OCI-LY7 (cell line): ENCODE results near the gene ATG9A. TPM values are rescaled to one million over a fixed set of nuclear protein-coding genes. Genes with fewer than 3 reads are reported as not detected.

Experiments used
- BruUV-seq: library from RNA; stranded (reverse); fragments of 400-500 nt; replicated peaks from 2 replicates; lab custom pipeline; 2021; lab: Mats Ljungman, UMichigan
- CTCF ChIA-PET: fragments of 300-600 bp; sonication (Branson Sonifier 250); formaldehyde crosslinking; loops from one replicate; lab custom pipeline; 2022; ENCODE audit warnings: antibody characterized with exemption; ENCODE audit not compliant: unreplicated experiment; lab: Charles Lee
- POLR2A ChIA-PET: fragments of 300-600 bp; sonication (Branson Sonifier 250); formaldehyde crosslinking; loops from one replicate; lab custom pipeline; 2022; ENCODE audit warnings: antibody characterized with exemption; lab: Charles Lee
- DNase-seq: peaks from one replicate; pipeline ENCODE4 v3.0.0-alpha.2; 2015; ENCODE audit warnings: low spot score
- H2AFZ ChIP-seq: fragments of 200-600 bp; sonication (generic), shearing (Covaris generic); 2 replicates; pipeline ENCODE4 v1.6.1; 2014; ENCODE audit warnings: mild to moderate bottlenecking, antibody characterized with exemption, low read length, moderate library complexity
- H3K27ac ChIP-seq: fragments of 200-600 bp; sonication (generic); 2 replicates; pipeline ENCODE4 v1.5.1; 2014; ENCODE audit warnings: mixed run types, low read depth, mild to moderate bottlenecking, moderate library complexity, low read length, inconsistent platforms; ENCODE audit not compliant: poor library complexity, severe bottlenecking
- H3K36me3 ChIP-seq: fragments of 200-600 bp; sonication (generic); 2 replicates; pipeline ENCODE4 v1.6.1; 2014; ENCODE audit warnings: mild to moderate bottlenecking, antibody characterized with exemption, low read length, moderate library complexity, mixed read lengths; ENCODE audit not compliant: insufficient read depth
- H3K4me1 ChIP-seq: fragments of 200-600 bp; sonication (generic); 2 replicates; pipeline ENCODE4 v1.5.1; 2014; ENCODE audit warnings: mild to moderate bottlenecking, low read length; ENCODE audit not compliant: insufficient read depth, poor library complexity, severe bottlenecking
- H3K4me2 ChIP-seq: fragments of 200-600 bp; sonication (generic); 2 replicates; pipeline ENCODE4 v1.6.1; 2014; ENCODE audit warnings: mild to moderate bottlenecking, low read length
- H3K4me3 ChIP-seq: fragments of 200-600 bp; sonication (generic); 2 replicates; pipeline ENCODE4 v1.5.1; 2014; ENCODE audit warnings: mild to moderate bottlenecking, low read depth, low read length; ENCODE audit not compliant: poor library complexity, severe bottlenecking
- H3K79me2 ChIP-seq: fragments of 200-600 bp; sonication (generic); 2 replicates; pipeline ENCODE4 v1.6.1; 2016; ENCODE audit warnings: low read depth, mild to moderate bottlenecking, low read length, moderate library complexity, mixed read lengths; ENCODE audit not compliant: insufficient read depth
- H3K9me2 ChIP-seq: fragments of 200-600 bp; sonication (generic); 2 replicates; pipeline ENCODE4 v1.6.1; 2016; ENCODE audit warnings: mild to moderate bottlenecking, low read length, mixed read lengths; ENCODE audit not compliant: insufficient read depth
- H3K9me3 ChIP-seq: fragments of 200-600 bp; sonication (generic); 2 replicates; pipeline ENCODE4 v1.6.1; 2014; ENCODE audit warnings: mild to moderate bottlenecking, mixed run types, low read length, mixed read lengths
- H4K20me1 ChIP-seq: fragments of 200-600 bp; sonication (generic); 2 replicates; pipeline ENCODE4 v1.6.1; 2014; ENCODE audit warnings: mild to moderate bottlenecking, antibody characterized with exemption, low read length, moderate library complexity, mixed read lengths; ENCODE audit not compliant: insufficient read depth
- CTCF ChIP-seq: fragments of 200-600 bp; sonication (generic); conservative IDR thresholded peaks from 2 replicates; pipeline ENCODE4 v1.5.1; 2014; ENCODE audit warnings: mild to moderate bottlenecking, antibody characterized with exemption, low read length, moderate library complexity, mixed read lengths
- EZH2phosphoT487 ChIP-seq: fragments of 200-600 bp; sonication (generic); IDR thresholded peaks from 2 replicates; pipeline ENCODE4 v1.6.1; 2018; ENCODE audit warnings: low read depth, borderline replicate concordance, mild to moderate bottlenecking, mixed run types, antibody characterized with exemption, low read length, moderate library complexity, mixed read lengths
- intact Hi-C: fragments of 100-400 bp; cut with micrococcal nuclease; formaldehyde crosslinking; loops from one replicate; pipeline ENCODE4 v1.10.0; 2022; ENCODE audit not compliant: unreplicated experiment
- total RNA-seq, 2 experiments: library from RNA; depleted of rRNA in 1 of 2; stranded (reverse); fragments of >200 nt in 1 of 2; shearing (Covaris generic) in 1 of 2; gene quantifications; 2 replicates each; pipeline ENCODE4 v1.2.3, GENCODE V29; 2014 to 2022

The ATG9A gene
- total RNA-seq, 2 experiments from 2014 or later, result 22.2 to 23.4 TPM

GRCh38 chr2:219268294-219268693 lies 38.9 kb upstream of the ATG9A start:
- DNase-seq, result no peak
- H2AFZ ChIP-seq, result no peak overlapping the region
- POLR2A ChIA-PET, result interaction anchor here (0.7 to 1.8 kb wide), 3 partner anchors 13 to 857 kb away, joined by 3 to 8 read pairs (median 4); no protein-coding TSS in a partner anchor
- H3K9me2 ChIP-seq, result no peaks in the 10 kb centered on the region
- CTCF ChIA-PET, result no interaction called here
- H3K9me3 ChIP-seq, result no peaks in the 10 kb centered on the region
- H3K4me3 ChIP-seq, result no peak overlapping the region
- no peaks in the 10 kb centered on the region for H3K79me2 ChIP-seq
- TF ChIP-seq EZH2phosphoT487 (no peak), CTCF (no peak)
- H3K4me1 ChIP-seq, result no peaks in the 10 kb centered on the region
- no peak overlapping the region for H3K27ac ChIP-seq
- no peaks in the 10 kb centered on the region for H4K20me1 ChIP-seq
- no TSS peak for BruUV-seq
- no peaks in the 10 kb centered on the region for H3K36me3 ChIP-seq
- intact Hi-C loops, result no loop called here
- no peak overlapping the region for H3K4me2 ChIP-seq

GRCh38 chr2:219266886-219267285 lies 37.5 kb upstream of the ATG9A start:
- Histone ChIP-seq H3K79me2 (no peaks in the 10 kb centered on the region), H4K20me1 (no peaks in the 10 kb centered on the region), H2AFZ (no peak overlapping the region), H3K4me2 (no peak overlapping the region), H3K27ac (no peak overlapping the region), H3K36me3 (no peaks in the 10 kb centered on the region), H3K4me3 (no peak overlapping the region), H3K9me2 (no peaks in the 10 kb centered on the region), H3K4me1 (no peaks in the 10 kb centered on the region), H3K9me3 (no peaks in the 10 kb centered on the region)
- TF ChIP-seq CTCF (no peak), EZH2phosphoT487 (no peak)
- DNase-seq, result no peak
- ChIA-PET CTCF (no interaction called here), POLR2A (interaction anchor here (0.5 to 1.8 kb wide), 2 partner anchors 12 to 276 kb away, joined by 3 to 4 read pairs; no protein-coding TSS in a partner anchor)
- BruUV-seq, result no TSS peak
- intact Hi-C loops, result no loop called here

- Histone ChIP-seq H3K27ac (no peak overlapping the region), H3K4me3 (no peak overlapping the region), H3K4me1 (peaks cover 4% of the 10 kb centered on the region), H3K9me3 (no peaks in the 10 kb centered on the region), H3K36me3 (no peaks in the 10 kb centered on the region), H3K9me2 (no peaks in the 10 kb centered on the region), H3K4me2 (no peak overlapping the region), H2AFZ (no peak overlapping the region), H4K20me1 (no peaks in the 10 kb centered on the region), H3K79me2 (no peaks in the 10 kb centered on the region)
- ChIA-PET CTCF (no interaction called here), POLR2A (interaction anchor here (0.7 to 1.5 kb wide), 3 partner anchors 8 to 90 kb away, joined by 3 read pairs; no protein-coding TSS in a partner anchor)
- BruUV-seq, result no TSS peak
- no peak for TF ChIP-seq CTCF
- TF ChIP-seq EZH2phosphoT487, result no peak
- no peak for DNase-seq
- intact Hi-C loops, result no loop called here
These were observed 36.8 kb upstream of the ATG9A start for GRCh38 chr2:219266232-219266631.
